ENCODE results near the gene SLC10A3.

- TF ChIP-seq, protein P1, sequence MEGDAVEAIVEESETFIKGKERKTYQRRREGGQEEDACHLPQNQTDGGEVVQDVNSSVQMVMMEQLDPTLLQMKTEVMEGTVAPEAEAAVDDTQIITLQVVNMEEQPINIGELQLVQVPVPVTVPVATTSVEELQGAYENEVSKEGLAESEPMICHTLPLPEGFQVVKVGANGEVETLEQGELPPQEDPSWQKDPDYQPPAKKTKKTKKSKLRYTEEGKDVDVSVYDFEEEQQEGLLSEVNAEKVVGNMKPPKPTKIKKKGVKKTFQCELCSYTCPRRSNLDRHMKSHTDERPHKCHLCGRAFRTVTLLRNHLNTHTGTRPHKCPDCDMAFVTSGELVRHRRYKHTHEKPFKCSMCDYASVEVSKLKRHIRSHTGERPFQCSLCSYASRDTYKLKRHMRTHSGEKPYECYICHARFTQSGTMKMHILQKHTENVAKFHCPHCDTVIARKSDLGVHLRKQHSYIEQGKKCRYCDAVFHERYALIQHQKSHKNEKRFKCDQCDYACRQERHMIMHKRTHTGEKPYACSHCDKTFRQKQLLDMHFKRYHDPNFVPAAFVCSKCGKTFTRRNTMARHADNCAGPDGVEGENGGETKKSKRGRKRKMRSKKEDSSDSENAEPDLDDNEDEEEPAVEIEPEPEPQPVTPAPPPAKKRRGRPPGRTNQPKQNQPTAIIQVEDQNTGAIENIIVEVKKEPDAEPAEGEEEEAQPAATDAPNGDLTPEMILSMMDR (conservative IDR thresholded peaks at IDR 0.05; ENCODE audit: low read depth, low read length) = no peak
- no peak for TF ChIP-seq EZH2 (IDR thresholded peaks at IDR 0.05; ENCODE audit: low read length, unreplicated experiment)
Observed at GRCh38 chrX:154511761-154512160, 21.3 kb upstream of the SLC10A3 start.

Measured in PC-3 (cell line).